HG03280 (cell line): ENCODE data around the gene DRD2.

ENCODE experiments used
- ATAC-seq: cut with Tn5 transposase; IDR thresholded peaks from one replicate; pipeline ENCODE4 v1.9.1; 2021; ENCODE audit warnings: mild to moderate bottlenecking, moderate library complexity; ENCODE audit not compliant: unreplicated experiment

Gene DRD2

GRCh38 chr11:113377681-113378412, 97.4 kb downstream of the DRD2 start:
- no peak for ATAC-seq

- no peak for ATAC-seq
Observed at GRCh38 chr11:113376156-113376555, 99.0 kb downstream of the DRD2 start.

- no peak for ATAC-seq
Observed at GRCh38 chr11:113375402-113375801, 99.8 kb downstream of the DRD2 start.

- ATAC-seq = no peak
Observed at GRCh38 chr11:113373981-113374560, 101.1 kb downstream of the DRD2 start.

- ATAC-seq = no peak
Observed at GRCh38 chr11:113373306-113373705, 101.9 kb downstream of the DRD2 start.

GRCh38 chr11:113372309-113372708, 102.9 kb downstream of the DRD2 start:
- ATAC-seq = no peak

GRCh38 chr11:113370634-113371033, 104.6 kb downstream of the DRD2 start:
- no peak for ATAC-seq

- no peak for ATAC-seq
Observed at GRCh38 chr11:113369411-113369810, 105.8 kb downstream of the DRD2 start.

GRCh38 chr11:113365895-113366294, 109.3 kb downstream of the DRD2 start:
- ATAC-seq = no peak

GRCh38 chr11:113363996-113364641, 111.1 kb downstream of the DRD2 start:
- no peak for ATAC-seq

GRCh38 chr11:113363406-113363805, 111.8 kb downstream of the DRD2 start:
- no peak for ATAC-seq
